K562 (cell line): ENCODE measurements around the gene ITPK1. TPM values are rescaled to one million over a fixed set of nuclear protein-coding genes. Genes with fewer than 3 reads are reported as not detected.

Experiments
- ATAC-seq: fragments of 200-7000 bp; cut with Tn5 transposase; 3 replicates; pipeline ENCODE4 v1.9.1; 2020; ENCODE audit warnings: moderate library complexity
- BruUV-seq: library from RNA; stranded (reverse); fragments of 400-500 nt; replicated peaks from 2 replicates; lab custom pipeline; 2021; lab: Mats Ljungman, UMichigan
- CTCF ChIA-PET: fragments of 300-600 bp; formaldehyde crosslinking; extraction: SDS; loops from one replicate; lab custom pipeline; 2021; ENCODE audit warnings: low intra/inter-chr PET ratio; lab: Yijun Ruan, JAX
- POLR2A ChIA-PET: fragments of 300-600, 350-650 bp; sonication (Branson Sonifier 250); formaldehyde crosslinking; extraction: SDS; loops from one replicate; lab custom pipeline; 2021; ENCODE audit warnings: antibody characterized with exemption, inconsistent platforms; lab: Yijun Ruan, JAX
- DNase-seq, 4 experiments: peaks; one replicate each; pipeline versions ENCODE4 v3.0.0 to v3.0.0-alpha.2; 2011 to 2018; ENCODE audit warnings: low spot score in 3 of 4, mixed read lengths in 3 of 4; ENCODE audit errors: extremely low read depth in 1 of 4
- FAIRE-seq: peaks from 2 replicates; lab custom pipeline; 2011; peaks lifted over from hg19 to GRCh38; lab: Jason Lieb, UNC
- H2AFZ ChIP-seq: 2 replicates; pipeline ENCODE4 v1.6.0; 2011; ENCODE audit warnings: low read depth, low read length, control low read depth, inconsistent platforms
- H3K27ac ChIP-seq: fragments of 200-600 bp; 3 replicates; pipeline ENCODE4 v1.8.0; 2011; ENCODE audit warnings: low read depth, mild to moderate bottlenecking, control low read depth, inconsistent platforms, low read length, moderate library complexity, mixed read lengths; ENCODE audit errors: extremely low read depth
- H3K27me3 ChIP-seq, 2 experiments: fragments of 300-600 bp in 1 of 2; 2 replicates in 1 of 2; 3 replicates in 1 of 2; pipeline versions ENCODE4 v1.6.0 to v1.8.0; 2011; ENCODE audit warnings: inconsistent platforms in 2 of 2, low read length in 2 of 2, mild to moderate bottlenecking in 1 of 2, mixed read lengths in 1 of 2, moderate library complexity in 1 of 2; ENCODE audit not compliant: control insufficient read depth in 2 of 2, insufficient read depth in 2 of 2
- H3K36me3 ChIP-seq: fragments of 300-600 bp; 3 replicates; pipeline ENCODE4 v1.8.0; 2011; ENCODE audit warnings: mild to moderate bottlenecking, low read length, inconsistent platforms; ENCODE audit not compliant: control insufficient read depth, insufficient read depth
- H3K4me1 ChIP-seq, 2 experiments: fragments of 200-600 bp in 1 of 2; replicated peaks in 1 of 2; 2 replicates in 1 of 2; 3 replicates in 1 of 2; pipeline versions ENCODE4 v1.5.1 to v1.8.0; 2011; ENCODE audit warnings: inconsistent platforms in 2 of 2, low read length in 2 of 2, mild to moderate bottlenecking in 1 of 2, mixed read lengths in 1 of 2, moderate library complexity in 1 of 2; ENCODE audit not compliant: control insufficient read depth in 2 of 2, insufficient read depth in 2 of 2
- H3K4me2 ChIP-seq: 2 replicates; pipeline ENCODE4 v1.6.1; 2011; ENCODE audit warnings: low read length, control low read depth, inconsistent platforms, mixed read lengths; ENCODE audit not compliant: insufficient read depth
- H3K4me3 ChIP-seq: fragments of 200-600 bp; sonication (generic), shearing (Covaris generic); 2 replicates; pipeline ENCODE4 v1.5.1; 2016; ENCODE audit warnings: control low read depth, inconsistent platforms
- H3K79me2 ChIP-seq: fragments of 200-600 bp; 3 replicates; pipeline ENCODE4 v1.8.0; 2011; ENCODE audit warnings: low read length, inconsistent platforms; ENCODE audit not compliant: control insufficient read depth, insufficient read depth
- H3K9ac ChIP-seq, 2 experiments: 2 replicates each; pipeline versions ENCODE4 v1.6.0 to v1.6.1; 2011; ENCODE audit warnings: low read depth in 2 of 2, low read length in 2 of 2, control low read depth in 1 of 2, inconsistent platforms in 1 of 2, mild to moderate bottlenecking in 1 of 2, mixed read lengths in 1 of 2; ENCODE audit not compliant: insufficient read depth in 1 of 2
- H3K9me1 ChIP-seq: one replicate; pipeline ENCODE4 v1.6.0; 2011; ENCODE audit warnings: inconsistent platforms, mild to moderate bottlenecking, low read length, moderate library complexity; ENCODE audit not compliant: control insufficient read depth, insufficient read depth
- H3K9me3 ChIP-seq: replicated peaks from 2 replicates; pipeline ENCODE4 v1.5.1; 2011; ENCODE audit warnings: low read depth, low read length, inconsistent platforms; ENCODE audit not compliant: control insufficient read depth, insufficient read depth
- H4K20me1 ChIP-seq: replicated peaks from 2 replicates; pipeline ENCODE4 v1.6.1; 2011; ENCODE audit warnings: low read length, inconsistent platforms, mixed read lengths; ENCODE audit not compliant: control insufficient read depth, insufficient read depth
- ATF7 ChIP-seq: fragments of 450-650 bp; IDR thresholded peaks from 2 replicates; pipeline ENCODE4 v1.7.1; 2014; ENCODE audit warnings: mild to moderate bottlenecking, moderate library complexity
- DDX20 ChIP-seq: fragments of 450-650 bp; IDR thresholded peaks from 2 replicates; pipeline ENCODE4 v1.6.1; 2016; ENCODE audit warnings: missing genetic modification characterization, low read depth, mild to moderate bottlenecking, missing compliant biosample characterization, moderate library complexity
- E4F1 ChIP-seq: fragments of 250-450 bp; sonication (Bioruptor Pico); IDR thresholded peaks from 2 replicates; pipeline ENCODE4 v1.5.0; 2021; ENCODE audit warnings: mild to moderate bottlenecking, borderline replicate concordance
- JUND ChIP-seq, 2 experiments: IDR thresholded peaks; 2 replicates in 1 of 2; 3 replicates in 1 of 2; pipeline ENCODE4 v1.6.1; 2011; ENCODE audit warnings: borderline replicate concordance in 2 of 2, low read depth in 2 of 2, low read length in 2 of 2, improper control_type of control experiment in 1 of 2, missing biosample characterization in 1 of 2, missing genetic modification characterization in 1 of 2, missing genetic modification reagents in 1 of 2
- MCM7 ChIP-seq, 2 experiments: fragments of 450-650 bp; IDR thresholded peaks; 2 replicates each; pipeline ENCODE4 v1.6.1; 2016 to 2018
- MIER1 ChIP-seq: fragments of 450-650 bp; IDR thresholded peaks from 2 replicates; pipeline ENCODE4 v1.6.1; 2016; ENCODE audit warnings: antibody characterized with exemption, mild to moderate bottlenecking, low read depth
- NFE2 ChIP-seq: IDR thresholded peaks from 2 replicates; pipeline ENCODE4 v1.6.1; 2014; ENCODE audit warnings: antibody characterized with exemption, low read depth
- NFE2L1 ChIP-seq: fragments of 450-650 bp; IDR thresholded peaks from 2 replicates; pipeline ENCODE4 v1.6.1; 2016; ENCODE audit warnings: missing genetic modification characterization, low read depth, mild to moderate bottlenecking, missing compliant biosample characterization, moderate library complexity, borderline replicate concordance
- PHTF2 ChIP-seq: fragments of 250-450 bp; sonication (Bioruptor Pico); IDR thresholded peaks from 2 replicates; pipeline ENCODE4 v1.5.0; 2021; ENCODE audit warnings: mild to moderate bottlenecking
- SNIP1 ChIP-seq: fragments of 450-650 bp; IDR thresholded peaks from 2 replicates; pipeline ENCODE4 v1.7.1; 2017; ENCODE audit warnings: low read depth, mild to moderate bottlenecking
- SREBF1 ChIP-seq: fragments of 150-350 bp; IDR thresholded peaks from 2 replicates; pipeline ENCODE4 v1.6.1; 2014; ENCODE audit warnings: antibody characterized with exemption, low read depth, low read length, borderline replicate concordance
- TCF7L2 ChIP-seq: fragments of 150-350 bp; IDR thresholded peaks from 2 replicates; pipeline ENCODE4 v1.6.1; 2016; ENCODE audit warnings: low read depth, mild to moderate bottlenecking, low read length, moderate library complexity
- THRB ChIP-seq: fragments of 450-650 bp; formaldehyde crosslinking; conservative IDR thresholded peaks from 2 replicates; pipeline ENCODE4 v1.4.0; 2022; ENCODE audit warnings: mild to moderate bottlenecking, missing genetic modification characterization
- ZBED1 ChIP-seq: IDR thresholded peaks from 2 replicates; pipeline ENCODE4 v1.6.1; 2014
- ZFP36 ChIP-seq: fragments of 150-350 bp; IDR thresholded peaks from 2 replicates; pipeline ENCODE4 v1.6.1; 2018; ENCODE audit warnings: low read length, low read depth; ENCODE audit not compliant: partially characterized antibody
- ZNF316 ChIP-seq: fragments of 450-650 bp; IDR thresholded peaks from 2 replicates; pipeline ENCODE4 v1.6.1; 2016
- ZNF444 ChIP-seq: fragments of 250-450 bp; sonication (Bioruptor Pico); IDR thresholded peaks from 2 replicates; pipeline ENCODE4 v1.4.0; 2020; ENCODE audit warnings: mild to moderate bottlenecking, moderate library complexity
- WGBS: fragments of 100-300 bp; shearing (Covaris generic); methylation state at CpG from one replicate; pipeline ENCODE4 v1.1.6; 2016; ENCODE audit warnings: low coverage, mixed read lengths; ENCODE audit not compliant: insufficient coverage; ENCODE audit errors: missing lambda C conversion rate; 5-methylcytosine and 5-hydroxymethylcytosine counted together
- in situ Hi-C: fragments of 300-500 bp; cut with MboI; formaldehyde crosslinking; loops from 4 replicates; pipeline ENCODE4 v1.15.0; 2018; ENCODE audit warnings: inconsistent platforms, mixed read lengths
- intact Hi-C: fragments of 100-400 bp; cut with micrococcal nuclease; formaldehyde crosslinking; loops from 2 replicates; pipeline ENCODE4 v1.14.2; 2022
- polyA plus RNA-seq, 8 experiments: library from polyadenylated mRNA; depleted of rRNA in 4 of 8; stranded (reverse) in 5 of 8; unstranded in 3 of 8; fragments of >200 nt; fragmentation: Nextera tagmentation in 2 of 8; fragmentation: Illumina TruSeq in 1 of 8; extraction: Ambion mirVana in 2 of 8; extraction: Trizol in 1 of 8; gene quantifications; 2 replicates each; pipeline versions ENCODE4 v1.2.1 to v1.2.3, GENCODE V29; 2011 to 2014; ENCODE audit warnings: inconsistent platforms in 1 of 8, missing spikeins in 1 of 8
- total RNA-seq, 7 experiments: library from RNA; depleted of rRNA in 6 of 7; stranded (reverse); fragments of >200 nt in 6 of 7; fragmentation: Illumina TruSeq in 2 of 7; extraction: Trizol in 2 of 7; gene quantifications; 2 replicates each; pipeline versions ENCODE4 v1.2.1 to v1.2.3, GENCODE V29; 2011 to 2021; ENCODE audit warnings: low replicate concordance in 1 of 7

The ITPK1 gene
- total and polyA plus RNA-seq, 9 of the 15 experiments (the other 6 are each of a cell fraction or from before 2014, with no cell fraction given), result 1.2 to 39.2 (median 23.0) TPM

GRCh38 chr14:92898566-92899131, 217.1 kb downstream of the ITPK1 start (continued):
- TF ChIP-seq MIER1 (no peak), ZNF444 (no peak), DDX20 (no peak), NFE2 (no peak), ZBED1 (no peak), SNIP1 (no peak)

- H3K27me3 ChIP-seq, result peaks cover 7 to 26% of the 10 kb centered on the region in 2 experiments
- no TSS peak for BruUV-seq
- H3K4me2 ChIP-seq, result no peak overlapping the region
- TF ChIP-seq THRB, result no peak
- no peak for TF ChIP-seq ZFP36
- TF ChIP-seq JUND (IDR thresholded peaks at IDR 0.05; ENCODE audit: borderline replicate concordance, low read depth, low read length), result no peak
- TF ChIP-seq JUND (tag; IDR thresholded peaks at IDR 0.05; ENCODE audit: borderline replicate concordance, low read depth, low read length), result no peak
- TF ChIP-seq ZNF316, result no peak
- TF ChIP-seq NFE2L1 (tag), result no peak
- TF ChIP-seq ATF7, result no peak
- no peak for TF ChIP-seq PHTF2 (CRISPR knock-in tag)
- no peak for TF ChIP-seq SREBF1
- no peak for TF ChIP-seq E4F1 (CRISPR knock-in tag)
- no peak for TF ChIP-seq MCM7 (IDR thresholded peaks at IDR 0.05)
- no peak for TF ChIP-seq TCF7L2
These were observed 217.7 kb downstream of the ITPK1 start for GRCh38 chr14:92897922-92898565.

More at GRCh38 chr14:92897922-92898565, 217.7 kb downstream of the ITPK1 start:
- Histone ChIP-seq H2AFZ (no peak overlapping the region), H3K9ac (no peak overlapping the region), H3K9me3 (no peaks in the 10 kb centered on the region), H3K36me3 (no peaks in the 10 kb centered on the region), H4K20me1 (no peaks in the 10 kb centered on the region), H3K4me1 (no peaks in the 10 kb centered on the region), H3K9me1 (no peaks in the 10 kb centered on the region), H3K4me3 (no peak overlapping the region), H3K27ac (no peak overlapping the region), H3K79me2 (no peaks in the 10 kb centered on the region)
- intact Hi-C loops, result no loop called here
- POLR2A ChIA-PET, result interaction anchor here (0.7 to 1.1 kb wide), 2 partner anchors 19 to 88 kb away, joined by 3 read pairs; no protein-coding TSS in a partner anchor
- in situ Hi-C loops, result no loop called here
- 13% methylated on average over 3 of the region's 5 CpGs for WGBS
- DNase-seq (no peak), FAIRE-seq (no peak), ATAC-seq (no peak)
- CTCF ChIA-PET, result no interaction called here
